HG02588 (cell line): ENCODE data around the gene INSL3.
A peak's percentile ranks its signal among the peaks of the same experiment; 100 is the strongest.
"Not testable (repeated sequence)": the region's sequence is repeated elsewhere in the genome, so short reads cannot be mapped to it uniquely, and the experiment has no call there.

ENCODE experiments used
- ATAC-seq: cut with Tn5 transposase; IDR thresholded peaks from one replicate; pipeline ENCODE4 v1.9.1; 2021; ENCODE audit warnings: mild to moderate bottlenecking, moderate library complexity; ENCODE audit not compliant: unreplicated experiment

The INSL3 gene

DNA sequence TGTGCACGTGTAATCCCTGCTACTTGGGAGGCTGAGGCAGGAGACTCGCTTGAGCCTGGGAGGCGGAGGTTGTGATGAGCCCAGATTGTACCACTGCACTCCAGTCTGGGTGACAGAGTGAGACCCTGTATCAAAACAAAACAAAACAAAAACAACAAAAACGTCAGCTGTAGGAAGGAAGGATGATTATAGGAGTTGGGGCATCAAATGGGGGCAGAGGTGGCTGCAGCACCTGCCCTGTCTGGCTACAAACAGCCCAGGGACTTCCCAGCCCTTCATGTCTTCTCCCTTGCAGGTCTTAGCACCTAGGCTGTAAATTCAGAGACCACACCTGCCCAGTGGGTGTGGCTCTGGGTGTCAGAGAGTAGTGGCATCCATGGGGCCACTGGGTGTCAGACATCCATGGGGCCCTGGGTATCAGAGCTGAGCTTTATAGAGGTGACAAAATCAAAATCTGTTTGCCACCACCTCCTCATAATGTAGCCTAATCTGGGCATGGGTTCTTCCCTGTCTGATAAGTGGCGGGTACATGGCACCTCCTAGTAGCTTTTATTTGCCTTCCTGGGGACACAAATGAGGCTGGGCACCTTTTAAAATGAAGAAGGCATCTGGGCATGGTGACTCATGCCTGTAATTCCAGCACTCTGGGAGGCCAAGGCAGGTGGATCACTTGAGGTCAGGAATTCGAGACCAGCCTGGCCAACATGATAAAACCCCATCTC, 31.1 kb downstream of the INSL3 start:
- no peak for ATAC-seq

DNA sequence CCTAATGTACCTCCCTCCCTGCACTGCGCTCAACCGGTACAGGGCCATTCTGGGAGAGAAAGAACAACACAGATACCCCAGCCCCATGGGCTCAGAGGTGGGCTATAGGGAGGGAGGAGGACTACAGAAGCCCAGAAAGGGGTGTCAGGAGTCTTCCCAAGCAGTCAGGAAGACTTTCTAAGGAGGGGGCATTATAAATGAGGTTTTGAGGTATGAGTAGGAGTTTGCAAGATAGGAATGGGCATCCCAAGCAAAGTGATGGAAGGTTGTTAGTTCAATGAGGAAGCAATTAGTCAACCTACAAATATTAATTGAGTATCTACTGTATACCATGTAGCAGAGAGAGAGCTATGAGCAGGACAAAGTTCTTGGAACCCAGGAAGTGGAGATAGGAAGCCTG, 32.7 kb downstream of the INSL3 start:
- no peak for ATAC-seq

DNA sequence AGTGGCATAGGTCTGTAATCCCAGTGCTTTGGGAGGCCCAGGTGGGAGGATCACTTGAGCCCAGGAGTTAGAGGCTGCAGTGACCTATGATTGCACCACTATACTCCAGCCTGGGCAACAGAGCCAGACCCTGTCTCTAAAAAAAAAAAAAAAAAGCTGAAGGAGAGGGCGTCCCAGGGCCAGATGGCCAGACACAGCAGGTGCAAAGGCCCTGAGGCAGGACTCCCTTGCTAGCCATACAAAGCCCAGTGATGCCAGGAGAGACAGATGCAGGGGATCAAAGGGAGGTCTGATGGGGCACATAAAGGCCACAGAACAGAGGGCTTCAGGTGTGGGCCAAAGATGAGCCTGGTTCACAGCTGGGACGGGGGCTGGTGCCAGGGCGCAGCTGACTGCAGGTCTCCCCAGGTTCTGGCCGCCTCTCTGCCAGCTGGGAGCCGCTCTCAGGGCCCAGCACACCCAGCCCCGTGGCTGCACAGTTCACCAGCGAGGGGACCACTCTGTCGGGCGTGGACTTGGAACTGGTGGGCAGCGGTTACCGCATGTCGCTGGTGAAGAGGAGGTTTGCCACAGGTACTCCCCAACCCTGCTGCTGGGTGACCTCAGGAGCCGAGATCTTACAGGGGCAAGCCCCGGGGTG, 33.9 kb downstream of the INSL3 start:
- ATAC-seq: no peak

GRCh38 chr19:17784201-17785008, 36.9 kb downstream of the INSL3 start:
- ATAC-seq: no peak

DNA sequence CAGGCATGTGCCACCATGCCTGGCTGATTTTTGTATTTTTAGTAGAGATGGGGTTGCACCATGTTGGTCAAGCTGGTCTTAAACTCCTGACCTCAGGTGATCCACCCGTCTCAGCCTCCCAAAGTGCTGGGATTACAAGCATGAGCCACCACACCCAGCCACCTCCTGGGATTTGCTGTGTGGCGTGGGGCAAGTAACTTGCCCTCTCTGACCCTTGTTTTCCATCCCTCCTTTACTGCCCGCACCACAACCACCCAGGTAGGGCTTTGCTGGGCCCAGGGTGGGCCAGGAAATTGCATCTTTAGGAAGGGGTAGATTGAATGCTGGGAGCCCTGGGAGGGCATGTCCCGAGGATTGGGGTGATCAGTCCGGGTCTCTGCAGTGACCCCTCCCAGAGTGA, 37.6 kb downstream of the INSL3 start:
- not testable (repeated sequence) for ATAC-seq

DNA sequence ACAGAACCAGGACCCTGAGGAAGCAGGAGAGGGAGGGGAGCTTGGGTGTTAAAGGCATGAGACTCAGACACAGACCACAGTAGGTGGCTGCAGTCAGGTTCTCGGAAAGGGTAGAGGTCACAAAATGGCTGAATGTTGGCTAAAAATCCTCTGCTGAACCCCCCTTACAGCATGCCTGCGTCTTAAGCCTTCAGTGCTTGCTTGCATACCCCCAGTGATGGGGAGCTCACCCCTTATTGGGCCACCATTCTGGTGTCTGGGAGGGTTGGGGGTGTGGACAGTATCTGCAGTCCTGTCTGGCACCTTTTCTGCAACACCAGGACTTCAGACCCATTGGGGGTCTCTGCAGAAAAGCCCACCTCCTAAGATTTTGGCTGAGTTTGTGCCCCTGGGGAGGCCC, 40.5 kb downstream of the INSL3 start:
- no peak for ATAC-seq

- no peak for ATAC-seq
These were observed 42.1 kb downstream of the INSL3 start for GRCh38 chr19:17778968-17779929.

DNA sequence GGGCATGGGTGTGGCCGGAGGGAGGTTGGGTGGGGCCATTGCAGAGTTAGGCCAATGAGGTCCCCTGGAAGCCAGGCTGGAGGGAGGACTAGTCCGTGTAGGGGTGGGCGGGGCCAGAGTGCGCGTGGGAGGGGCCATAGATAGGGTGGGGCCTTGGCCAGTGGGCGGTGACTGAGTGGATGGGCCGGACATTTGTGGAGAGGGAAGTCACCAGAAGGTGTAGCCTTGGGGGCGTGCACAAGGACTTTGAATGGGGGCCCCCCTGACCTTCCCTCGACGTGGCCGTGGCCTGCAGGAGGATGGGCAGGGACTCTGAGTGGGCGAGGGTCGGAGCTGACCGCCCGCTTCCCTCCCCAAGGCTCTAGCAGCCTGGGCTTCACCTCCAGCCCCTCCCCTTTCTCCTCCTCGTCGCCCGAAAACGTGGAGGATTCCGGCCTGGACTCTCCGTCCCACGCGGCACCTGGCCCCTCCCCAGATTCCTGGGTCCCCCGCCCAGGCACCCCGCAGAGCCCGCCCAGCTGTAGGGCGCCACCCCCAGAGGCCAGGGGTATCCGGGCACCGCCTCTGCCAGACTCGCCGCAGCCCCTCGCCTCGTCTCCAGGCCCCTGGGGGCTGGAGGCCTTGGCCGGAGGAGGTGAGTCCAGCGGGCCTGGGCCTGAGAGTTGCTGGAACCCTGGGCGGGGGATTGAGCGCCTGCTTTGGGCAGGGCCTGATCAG, 42.9 kb downstream of the INSL3 start:
- ATAC-seq: no peak

DNA sequence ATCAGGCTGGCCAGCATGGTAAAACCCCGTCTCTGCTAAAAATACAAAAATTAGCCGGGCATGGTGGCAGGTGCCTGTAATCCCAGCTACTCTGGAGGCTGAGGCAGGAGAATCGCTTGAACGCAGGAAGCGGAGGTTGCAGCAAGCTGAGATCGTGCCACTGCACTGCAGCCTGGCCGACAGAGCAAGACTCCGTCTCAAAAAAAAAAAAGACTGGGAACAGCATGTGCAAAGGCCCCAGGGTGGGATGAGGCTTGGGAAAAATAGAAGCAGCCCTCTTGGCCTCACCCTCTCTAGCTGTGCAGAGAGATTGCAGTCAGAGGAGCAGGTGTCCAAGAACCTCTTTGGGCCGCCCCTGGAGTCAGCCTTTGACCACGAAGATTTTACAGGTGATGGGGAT, 43.5 kb downstream of the INSL3 start:
- not testable (repeated sequence) for ATAC-seq

- ATAC-seq: peak; percentile 60
These were observed 45.1 kb downstream of the INSL3 start for GRCh38 chr19:17775991-17776803.

DNA sequence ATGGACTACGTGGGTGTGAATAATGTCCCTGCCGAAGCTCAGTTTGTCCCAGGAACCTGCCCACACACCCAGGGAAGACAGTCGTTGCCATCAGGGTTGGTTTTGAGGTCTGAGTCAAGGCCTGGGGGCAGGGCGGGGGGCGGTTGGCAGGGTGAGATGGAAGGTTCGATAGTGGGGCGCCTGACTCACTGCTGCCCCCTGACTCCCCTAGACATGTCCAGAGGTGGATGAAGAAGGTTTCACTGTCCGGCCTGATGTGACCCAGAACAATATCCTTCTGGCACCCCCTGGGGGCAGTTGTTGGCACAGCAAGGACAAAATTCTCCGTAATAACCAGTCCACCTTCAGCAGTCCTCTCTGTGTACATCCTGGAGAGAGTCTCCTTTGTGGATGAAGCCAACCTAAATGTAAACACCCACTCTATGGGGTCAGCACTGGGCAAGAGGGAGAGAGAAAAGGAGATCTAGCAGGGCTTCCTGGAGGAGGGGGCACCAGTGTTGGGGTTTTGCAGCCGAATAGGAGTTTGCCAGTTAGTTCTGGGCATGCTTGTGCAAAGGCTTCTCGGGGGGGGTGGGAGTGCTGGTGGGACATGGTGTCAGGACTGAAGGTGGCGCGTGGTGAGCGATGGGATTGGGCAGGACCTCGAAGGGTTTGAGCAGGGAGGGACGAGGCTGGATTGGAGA, 45.9 kb downstream of the INSL3 start:
- no peak for ATAC-seq

GRCh38 chr19:17772172-17772571, 49.1 kb downstream of the INSL3 start:
- no peak for ATAC-seq

DNA sequence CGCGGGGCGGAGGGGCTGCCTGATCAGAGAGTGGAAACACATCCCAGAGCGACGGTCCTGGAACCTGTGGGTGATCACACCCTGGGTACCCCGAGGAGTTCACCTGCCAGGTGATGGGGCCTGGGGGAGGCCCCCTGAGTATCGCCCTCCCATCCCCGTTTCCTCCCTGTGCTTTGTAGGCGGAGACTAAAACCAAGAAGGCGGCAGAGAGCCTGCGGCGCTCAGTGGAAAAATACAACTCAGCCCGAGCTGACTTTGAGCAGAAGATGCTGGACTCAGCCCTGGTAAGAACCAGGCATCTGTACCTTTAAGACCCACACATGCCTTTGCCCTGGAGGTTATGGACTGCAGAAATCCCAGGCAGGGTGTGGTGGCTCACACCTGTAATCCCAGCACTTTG, 50.7 kb downstream of the INSL3 start:
- ATAC-seq: no peak

- ATAC-seq: no peak
These were observed 53.8 kb downstream of the INSL3 start for GRCh38 chr19:17767559-17767958.

DNA sequence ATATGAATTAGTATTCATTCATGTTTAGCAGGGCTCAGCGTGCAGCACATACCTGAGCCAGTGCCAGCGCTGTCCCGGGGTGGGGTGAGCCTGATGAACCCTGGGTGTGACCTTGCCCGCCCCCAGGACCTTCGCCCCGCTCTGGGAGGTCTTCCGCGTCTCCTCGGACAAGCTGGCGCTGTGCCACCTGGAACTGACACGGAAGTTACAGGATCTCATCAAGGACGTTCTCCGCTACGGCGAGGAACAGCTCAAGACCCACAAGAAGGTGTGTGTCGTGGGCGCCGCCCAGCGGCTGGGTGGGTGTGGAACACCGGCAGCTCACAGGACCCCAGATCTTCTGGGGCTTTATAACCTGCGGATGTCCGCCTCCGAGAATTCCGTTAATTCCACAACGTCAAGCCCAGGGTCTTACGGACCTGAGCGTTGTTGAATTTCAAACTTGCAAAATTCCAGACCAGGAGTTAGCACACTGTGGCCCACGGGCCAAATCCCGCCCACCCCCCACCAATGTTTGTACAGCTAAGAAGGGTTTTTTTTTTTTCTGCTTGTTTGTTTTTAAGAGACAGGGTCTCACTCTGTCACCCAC, 54.7 kb downstream of the INSL3 start:
- ATAC-seq: no peak
